Measurements from ENCODE around the gene CHDH.
A peak's percentile ranks its signal among the peaks of the same experiment; 100 is the strongest.

The CHDH gene

DNA sequence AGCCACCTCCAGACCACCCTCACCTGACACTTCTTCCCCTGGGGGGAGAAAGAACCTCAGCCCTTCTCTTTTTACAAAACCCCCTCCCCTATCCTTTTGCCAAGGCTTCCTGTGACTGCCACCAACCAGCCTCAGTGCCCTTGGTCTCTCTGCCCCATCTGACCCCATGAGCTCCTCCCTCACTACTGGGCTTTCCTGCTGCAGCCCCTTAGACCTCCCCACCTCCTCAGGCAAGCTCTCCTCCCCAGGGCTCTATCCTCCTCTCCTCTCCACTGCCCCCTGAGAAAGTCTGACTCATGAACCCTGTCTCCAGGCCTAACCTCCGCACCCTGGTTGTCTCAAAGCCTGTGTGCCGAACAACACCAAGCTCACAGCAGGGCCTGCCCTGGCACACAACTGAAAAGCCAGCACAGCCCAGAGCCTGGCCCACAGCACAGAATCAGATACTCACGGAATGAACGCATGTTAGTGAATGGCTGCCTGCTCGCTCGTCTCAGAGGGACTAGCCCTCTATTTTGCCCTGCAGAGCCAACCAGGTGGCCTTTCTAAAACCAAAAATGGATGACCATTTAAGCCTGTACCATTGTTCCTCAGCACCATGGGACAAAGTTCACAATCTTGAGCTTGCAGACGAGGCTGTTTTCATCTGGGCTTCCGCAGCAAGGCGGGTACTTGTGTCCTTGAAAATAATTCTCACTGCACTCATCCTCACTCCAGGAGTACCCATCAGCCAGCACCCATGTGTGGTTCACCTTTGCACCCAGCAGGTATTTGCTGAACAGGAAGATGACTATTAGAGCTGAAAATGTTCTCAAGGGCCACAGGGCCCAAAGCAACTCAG lies 1.7 kb downstream of the CHDH start:
- TF ChIP-seq CTCF (IDR thresholded peaks at IDR 0.05; ENCODE audit: insufficient read depth, low read depth, low read length, missing control alignments), result no peak
- H3K4me3 ChIP-seq (ENCODE audit: low read depth, low read length), result peak overlapping the region; percentile 56
- DNase-seq (ENCODE audit: low read depth), result peak; percentile 17

DNA sequence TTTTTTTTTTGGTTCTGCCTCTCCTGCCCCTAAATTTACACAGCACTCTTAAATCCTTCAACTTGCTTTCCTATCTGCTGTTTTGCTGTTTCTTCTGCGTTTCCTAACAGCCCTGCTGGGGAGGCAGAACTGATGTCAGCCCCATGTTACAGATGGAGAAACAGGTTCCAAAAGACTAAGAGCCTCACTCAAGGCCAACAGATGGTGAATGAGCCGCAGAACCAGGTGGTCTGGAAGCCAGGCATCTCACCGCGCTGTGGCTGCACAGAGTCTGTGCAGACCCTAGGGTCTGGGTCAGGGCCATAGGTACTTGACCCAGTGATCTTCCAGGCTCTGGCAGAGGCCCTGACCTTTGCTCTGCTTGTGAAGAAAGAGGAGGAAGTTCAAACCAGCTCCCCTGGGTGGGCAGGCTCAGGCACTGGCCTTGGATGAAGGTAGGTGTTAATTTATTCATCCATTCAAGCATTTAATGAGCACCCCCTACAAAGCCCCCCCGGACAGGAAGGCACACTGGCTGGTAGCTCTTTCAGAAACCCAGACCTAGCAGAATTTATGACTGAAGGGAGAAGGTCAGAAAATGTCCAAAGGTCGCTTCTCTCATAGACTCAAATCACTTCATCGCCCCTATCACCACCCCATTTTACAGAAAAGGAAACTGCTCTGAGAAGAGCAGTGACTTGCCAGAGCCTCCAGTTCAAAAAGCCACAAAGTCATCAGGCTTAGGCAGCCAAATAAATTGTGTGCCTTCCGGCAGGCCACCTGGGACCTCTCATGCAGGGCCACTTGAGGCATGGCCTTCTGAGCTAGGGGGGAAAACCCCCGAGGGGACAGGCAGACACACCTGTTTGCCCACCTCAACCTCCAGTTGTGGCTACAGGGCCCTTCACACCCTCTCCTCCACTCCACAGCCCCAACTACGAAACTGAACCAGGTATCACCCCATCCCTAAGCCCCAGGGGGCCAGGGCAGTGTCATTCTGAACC lies 2.7 kb downstream of the CHDH start:
- peak overlapping the region; percentile 15 for H3K4me3 ChIP-seq (ENCODE audit: low read depth, low read length)
- peak; percentile 77 for DNase-seq (ENCODE audit: low read depth)
- no peak for TF ChIP-seq CTCF (IDR thresholded peaks at IDR 0.05; ENCODE audit: insufficient read depth, low read depth, low read length, missing control alignments)

DNA sequence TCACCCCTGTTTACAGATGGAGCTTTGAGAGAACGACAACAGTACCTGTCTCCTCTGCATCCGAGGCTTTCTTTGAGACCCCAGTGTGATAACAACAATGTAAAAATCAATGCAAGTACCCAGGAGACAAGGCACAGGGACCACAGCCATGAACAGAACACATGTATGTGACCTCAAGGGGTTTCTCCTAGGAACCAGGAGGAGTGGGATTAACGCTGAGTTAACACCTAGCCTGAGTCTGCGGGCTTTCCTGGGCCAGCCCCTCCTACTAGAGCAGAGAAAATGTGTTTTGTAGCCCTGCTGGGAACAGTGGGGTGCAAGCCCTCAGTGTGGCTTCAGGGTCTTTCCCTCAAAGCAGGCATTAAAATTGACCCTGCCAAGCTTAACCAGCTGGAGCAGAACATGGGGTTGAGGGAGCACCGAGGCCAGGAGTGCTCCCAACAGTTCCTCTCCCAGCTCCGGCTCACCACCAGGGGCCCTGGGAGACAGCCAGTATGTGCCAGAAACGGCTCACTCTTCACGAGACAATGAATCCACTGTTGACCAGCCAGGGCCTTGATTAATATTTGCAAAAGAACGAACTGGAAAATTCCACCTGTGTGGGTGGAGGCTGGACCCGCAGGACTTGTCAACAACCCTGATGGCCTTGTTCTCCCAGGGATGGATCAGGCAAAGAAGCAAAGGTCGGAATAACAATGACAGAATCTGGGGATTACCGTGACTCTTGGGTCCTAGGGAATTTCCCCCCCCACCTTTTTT lies 3.6 kb downstream of the CHDH start:
- peak; percentile 7 for TF ChIP-seq CTCF (IDR thresholded peaks at IDR 0.05; ENCODE audit: insufficient read depth, low read depth, low read length, missing control alignments)
- DNase-seq (ENCODE audit: low read depth), result peak; percentile 13
- H3K4me3 ChIP-seq (ENCODE audit: low read depth, low read length), result no peak overlapping the region

GRCh38 chr3:53841296-53841695 lies 4.9 kb downstream of the CHDH start:
- H3K4me3 ChIP-seq (ENCODE audit: low read depth, low read length), result no peak overlapping the region
- no peak for TF ChIP-seq CTCF (IDR thresholded peaks at IDR 0.05; ENCODE audit: insufficient read depth, low read depth, low read length, missing control alignments)
- no peak for DNase-seq (ENCODE audit: low read depth)

- DNase-seq (ENCODE audit: low read depth), result no peak
- no peak for TF ChIP-seq CTCF (IDR thresholded peaks at IDR 0.05; ENCODE audit: insufficient read depth, low read depth, low read length, missing control alignments)
- no peak overlapping the region for H3K4me3 ChIP-seq (ENCODE audit: low read depth, low read length)
Measured at GRCh38 chr3:53837331-53837730, 8.9 kb downstream of the CHDH start.

DNA sequence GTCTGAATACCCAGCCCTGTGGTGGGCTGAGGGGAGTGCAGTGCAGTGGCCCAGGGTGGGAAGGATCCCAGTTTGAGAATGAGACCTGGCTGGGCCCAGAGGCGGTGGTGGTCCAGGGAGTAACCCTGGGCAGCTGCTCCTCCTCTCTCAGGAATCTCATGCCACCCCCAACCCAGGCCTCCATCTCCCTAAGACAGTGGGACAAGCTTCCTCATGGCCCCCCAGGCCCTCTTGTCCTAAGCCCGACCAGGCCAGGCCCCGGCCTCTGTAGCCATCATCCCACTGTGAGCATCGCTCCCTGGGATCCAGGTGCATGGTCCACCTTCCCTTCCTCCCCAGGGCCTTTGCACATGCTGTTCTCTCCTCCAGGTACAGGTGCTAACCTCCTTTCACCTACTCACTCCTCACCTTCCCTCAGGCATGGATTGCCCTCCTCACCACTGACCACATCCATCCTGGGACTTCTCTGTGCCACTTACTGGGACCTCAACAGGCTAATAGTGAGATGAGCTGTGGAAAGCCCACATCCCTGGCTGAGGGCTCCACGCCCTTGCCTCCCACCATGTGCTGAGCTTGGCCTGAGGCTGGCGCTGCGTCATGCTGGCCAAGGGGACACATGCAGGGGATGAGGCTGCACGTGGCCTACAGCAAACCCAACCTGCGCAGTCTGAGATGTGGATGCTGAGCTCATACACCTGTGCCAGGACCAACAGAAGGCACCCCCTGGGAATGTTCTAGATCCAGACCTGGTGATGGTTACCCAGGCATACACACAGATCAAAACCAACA lies 9.9 kb downstream of the CHDH start:
- DNase-seq (ENCODE audit: low read depth), result no peak
- H3K4me3 ChIP-seq (ENCODE audit: low read depth, low read length), result no peak overlapping the region
- no peak for TF ChIP-seq CTCF (IDR thresholded peaks at IDR 0.05; ENCODE audit: insufficient read depth, low read depth, low read length, missing control alignments)

All from GM12865 (cell line).